Right renal pelvis (tissue), 4 donors: ENCODE measurements around the gene CARNS1. TPM values are rescaled to one million over a fixed set of nuclear protein-coding genes. Genes with fewer than 3 reads are reported as not detected.
"Not testable (repeated sequence)": the region's sequence is repeated elsewhere in the genome, so short reads cannot be mapped to it uniquely, and the experiment has no call there.

Experiments
- DNase-seq, 4 donors: peaks; one replicate each; pipeline ENCODE4 v3.0.0-alpha.2; 2013; ENCODE audit warnings: low read depth in 4 of 4, low spot score in 3 of 4, missing footprints in 1 of 4
- polyA plus RNA-seq, 4 donors: library from polyadenylated mRNA; unstranded; fragments of 120-200 nt; gene quantifications; one replicate each; pipeline ENCODE4 v1.2.1, GENCODE V29; 2013; ENCODE audit not compliant: insufficient read length in 4 of 4

CARNS1 gene
- polyA plus RNA-seq, 4 donors, result 1.7 to 2.5 (median 2.3) TPM

- not testable (repeated sequence) for DNase-seq
These were observed 11.9 kb downstream of the CARNS1 start for GRCh38 chr11:67427364-67427859.

- DNase-seq, result peak; percentile 95 to 97 (median 96)
These were observed 12.8 kb downstream of the CARNS1 start, which contains the start of gene RPS6KB2 for GRCh38 chr11:67428052-67429001. RPS6KB2 (plus strand) TSS chr11:67428494; CDS start chr11:67428546, 52 bp downstream.

DNA sequence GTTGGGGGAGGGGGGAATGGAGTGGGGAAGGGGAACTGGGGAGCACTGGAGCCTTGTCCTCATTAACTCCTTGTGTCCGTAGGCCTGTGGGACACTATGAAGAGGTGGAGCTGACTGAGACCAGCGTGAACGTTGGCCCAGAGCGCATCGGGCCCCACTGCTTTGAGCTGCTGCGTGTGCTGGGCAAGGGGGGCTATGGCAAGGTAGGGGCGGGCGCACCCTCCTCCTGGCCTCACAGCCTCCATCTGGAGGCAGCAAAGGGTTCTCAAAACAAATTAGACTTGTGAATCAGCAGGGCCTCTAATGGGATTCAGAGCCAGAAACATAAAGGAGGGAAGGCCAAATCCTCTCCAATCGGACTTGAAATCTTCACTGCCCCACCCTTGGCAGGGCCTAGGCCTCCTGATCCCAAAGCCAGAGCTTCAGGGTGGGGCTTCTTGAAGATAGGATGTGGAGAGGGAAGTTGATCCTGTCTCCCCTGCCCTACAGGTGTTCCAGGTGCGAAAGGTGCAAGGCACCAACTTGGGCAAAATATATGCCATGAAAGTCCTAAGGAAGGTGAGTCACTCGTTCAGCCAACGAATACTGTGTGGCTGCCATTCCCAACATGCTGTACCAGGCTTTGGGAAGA lies 13.7 kb downstream of the CARNS1 start:
- DNase-seq, result no peak

DNA sequence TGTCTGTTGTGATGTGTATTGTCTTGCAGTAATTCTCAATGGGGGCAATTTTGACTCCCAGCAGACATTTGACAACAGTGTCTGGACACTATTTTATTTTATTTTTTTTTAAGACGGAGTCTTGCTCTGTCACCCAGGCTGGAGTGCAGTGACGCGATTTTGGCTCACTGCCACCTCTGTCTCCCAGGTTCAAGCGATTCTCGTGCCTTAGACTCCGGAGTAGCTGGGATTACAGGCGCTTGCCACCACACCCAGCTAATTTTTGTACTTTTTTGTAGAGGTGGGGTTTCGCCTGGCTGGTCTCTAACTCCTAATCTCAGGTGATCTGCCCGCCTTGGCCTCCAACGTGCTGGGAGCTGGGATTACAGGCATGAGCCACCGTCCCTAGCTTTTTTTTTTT lies 14.2 kb downstream of the CARNS1 start:
- DNase-seq, result no peak

- no peak for DNase-seq
These were observed 16.1 kb downstream of the CARNS1 start for GRCh38 chr11:67431346-67432249.

GRCh38 chr11:67432655-67433349 lies 17.3 kb downstream of the CARNS1 start:
- no peak for DNase-seq

DNA sequence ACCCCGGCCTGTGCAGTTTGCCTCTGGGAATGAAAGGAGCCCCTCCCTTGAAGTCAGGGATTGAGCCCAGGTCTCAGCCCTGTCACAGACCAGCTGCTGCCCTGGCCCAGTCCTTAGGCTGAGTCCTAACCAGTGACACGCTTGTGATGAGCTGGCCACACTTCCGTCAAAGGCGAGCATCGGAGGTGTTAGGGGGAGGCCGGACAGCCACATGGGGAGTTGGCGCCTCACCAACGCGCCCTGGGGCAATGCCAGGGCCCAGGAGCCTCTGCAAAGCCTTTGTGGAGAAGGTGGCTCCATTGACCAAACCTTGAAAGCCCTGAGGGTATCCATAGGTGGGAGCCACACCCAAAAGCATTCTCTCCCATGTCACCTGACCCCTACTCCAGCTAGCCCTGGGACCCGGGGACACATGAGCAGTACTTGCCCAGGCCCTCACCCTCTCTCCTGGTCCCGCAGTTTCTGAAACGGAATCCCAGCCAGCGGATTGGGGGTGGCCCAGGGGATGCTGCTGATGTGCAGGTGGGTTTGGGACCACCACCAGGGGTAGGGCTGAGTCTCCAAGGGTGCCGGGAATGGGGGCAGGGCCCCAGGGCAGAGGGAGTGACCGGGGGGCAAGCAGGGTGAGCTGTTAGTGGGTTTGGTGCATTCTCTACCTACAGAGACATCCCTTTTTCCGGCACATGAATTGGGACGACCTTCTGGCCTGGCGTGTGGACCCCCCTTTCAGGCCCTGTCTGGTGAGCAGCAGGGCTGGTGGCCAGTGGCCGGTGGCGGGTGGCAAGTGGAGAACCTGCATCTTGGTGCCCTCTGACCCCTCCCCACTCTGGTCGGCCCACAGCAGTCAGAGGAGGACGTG lies 18.3 kb downstream of the CARNS1 start:
- DNase-seq, result no peak

- DNase-seq, result no peak
These were observed 19.0 kb downstream of the CARNS1 start for GRCh38 chr11:67434395-67434881.

DNA sequence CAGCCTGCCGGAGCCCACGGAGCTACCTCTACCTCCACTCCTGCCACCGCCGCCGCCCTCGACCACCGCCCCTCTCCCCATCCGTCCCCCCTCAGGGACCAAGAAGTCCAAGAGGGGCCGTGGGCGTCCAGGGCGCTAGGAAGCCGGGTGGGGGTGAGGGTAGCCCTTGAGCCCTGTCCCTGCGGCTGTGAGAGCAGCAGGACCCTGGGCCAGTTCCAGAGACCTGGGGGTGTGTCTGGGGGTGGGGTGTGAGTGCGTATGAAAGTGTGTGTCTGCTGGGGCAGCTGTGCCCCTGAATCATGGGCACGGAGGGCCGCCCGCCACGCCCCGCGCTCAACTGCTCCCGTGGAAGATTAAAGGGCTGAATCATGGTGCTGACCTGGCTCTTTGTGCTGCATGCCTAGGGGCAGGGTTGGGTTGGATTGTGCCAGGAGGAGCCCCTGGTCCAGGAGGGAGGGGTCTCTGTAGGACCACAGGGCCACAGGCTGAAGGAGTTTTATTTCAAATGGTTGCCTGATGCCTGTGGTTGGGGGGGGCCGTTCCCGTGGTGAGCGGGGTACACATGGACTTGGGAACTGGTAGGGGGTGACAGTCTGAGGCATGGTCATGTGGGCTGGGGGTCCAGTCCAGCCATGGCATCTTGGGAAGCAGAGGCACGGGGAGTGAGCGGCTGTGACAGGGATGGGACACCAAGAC lies 19.7 kb downstream of the CARNS1 start:
- DNase-seq, result no peak

DNA sequence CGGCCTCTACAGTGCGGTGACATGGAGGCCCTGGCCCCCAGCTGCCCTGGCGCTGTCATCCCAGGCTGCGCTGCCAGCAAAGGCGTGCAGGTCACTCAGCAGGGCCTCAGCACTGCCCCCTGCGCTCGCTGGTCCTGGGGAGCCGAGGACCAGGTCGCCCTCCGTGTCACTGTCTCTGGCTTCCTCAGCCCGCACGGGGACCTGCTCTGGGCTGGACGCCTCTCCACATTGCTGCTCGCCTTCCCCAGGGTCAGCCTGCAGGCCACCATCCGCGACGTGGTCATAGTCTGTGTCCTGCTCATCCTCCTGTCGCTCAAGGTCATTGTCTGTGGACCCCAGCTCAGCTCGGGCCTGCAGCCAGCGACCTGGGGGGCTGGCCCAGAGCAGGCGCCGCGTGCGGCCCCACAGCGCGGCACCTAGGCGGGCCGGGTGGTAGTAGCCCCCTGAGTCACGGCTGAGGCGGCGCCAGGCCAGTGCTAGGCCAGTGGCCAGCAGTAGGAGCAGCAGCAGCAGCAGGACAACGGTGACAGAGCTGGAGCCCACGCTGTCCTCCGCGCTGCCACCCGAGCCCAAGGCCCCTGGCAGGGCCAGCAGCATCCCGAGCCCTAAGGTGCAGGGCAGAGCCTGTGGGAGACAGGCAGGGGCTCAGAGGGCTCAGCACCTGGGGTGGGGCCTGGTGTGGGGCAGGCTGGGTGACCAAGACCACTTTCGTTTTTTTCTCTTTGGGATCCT lies 20.4 kb downstream of the CARNS1 start:
- no peak for DNase-seq

DNA sequence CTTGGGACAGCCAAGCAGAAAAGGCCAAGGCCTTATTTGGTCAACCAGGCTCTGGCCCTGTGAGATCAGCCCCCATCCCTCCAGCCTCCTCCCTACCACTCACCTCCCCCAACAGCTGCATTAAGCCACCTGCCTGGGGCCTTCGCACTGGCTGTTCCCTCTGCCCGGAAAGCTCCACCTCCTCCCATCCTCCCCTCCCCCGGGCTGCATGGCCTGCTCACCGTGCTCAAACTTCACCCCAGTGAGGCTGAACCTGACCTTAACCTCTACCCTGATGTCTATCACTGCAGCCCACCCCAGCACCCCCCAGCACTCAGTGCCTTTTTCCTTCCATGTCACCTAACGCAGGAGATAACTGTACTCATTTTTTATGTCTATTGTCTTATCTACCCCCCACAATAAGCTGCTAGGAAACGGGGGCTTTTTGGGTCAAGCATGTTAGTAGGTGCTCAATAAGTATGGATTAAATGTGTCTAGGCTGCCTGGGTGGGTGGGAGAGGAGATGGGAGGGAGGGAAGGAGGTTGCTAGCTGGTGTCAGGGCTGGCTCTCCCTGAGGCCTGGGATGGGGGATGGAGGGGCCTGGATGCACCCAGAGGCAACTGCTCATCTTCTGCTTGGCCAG lies 21.1 kb downstream of the CARNS1 start:
- DNase-seq, result no peak

GRCh38 chr11:67437082-67437808 lies 21.8 kb downstream of the CARNS1 start, which contains the start of gene PTPRCAP:
PTPRCAP (minus strand) TSS chr11:67437682; CDS start chr11:67437619, 63 bp downstream.
- DNase-seq, result no peak

DNA sequence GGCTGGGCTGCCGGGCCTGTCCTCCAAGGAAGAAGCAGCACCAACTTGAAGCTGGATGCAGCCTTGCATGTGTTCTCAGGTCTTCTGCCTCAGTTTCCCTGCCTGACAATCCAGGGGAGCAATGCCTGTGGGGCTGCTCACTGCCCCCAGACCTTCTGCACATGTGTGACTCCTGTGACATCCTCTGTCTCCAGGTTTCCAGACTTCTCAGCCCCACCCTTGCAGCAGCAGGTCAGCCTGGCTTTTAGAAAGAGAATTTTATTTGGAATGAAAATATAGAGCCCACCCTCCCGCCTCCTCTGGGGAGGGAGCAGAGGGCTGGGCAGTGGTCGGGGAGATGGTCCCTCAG lies 22.3 kb downstream of the CARNS1 start:
- no peak for DNase-seq

- no peak for DNase-seq
These were observed 22.9 kb downstream of the CARNS1 start for GRCh38 chr11:67438158-67438902.

GRCh38 chr11:67439321-67440228 lies 24.1 kb downstream of the CARNS1 start:
- DNase-seq, result no peak
